Neutrophil (primary cell): ENCODE measurements around the gene ADGRD2.

Experiments
- H3K27ac ChIP-seq: fragments of 200-600 bp; sonication (generic); 2 replicates; pipeline ENCODE4 v1.5.1; 2016; ENCODE audit warnings: mild to moderate bottlenecking, moderate library complexity
- H3K27me3 ChIP-seq: fragments of 200-600 bp; sonication (generic); 2 replicates; pipeline ENCODE4 v1.6.0; 2016; ENCODE audit warnings: mild to moderate bottlenecking
- H3K36me3 ChIP-seq: fragments of 200-600 bp; sonication (generic); 2 replicates; pipeline ENCODE4 v1.5.1; 2017
- H3K4me1 ChIP-seq, 2 experiments: fragments of 200-600 bp in 1 of 2; sonication (generic) in 1 of 2; 1 replicate in 1 of 2; 2 replicates in 1 of 2; pipeline versions ENCODE4 v1.5.1 to v1.6.1; 2013 to 2016; ENCODE audit warnings: low read depth in 1 of 2, low read length in 1 of 2, mild to moderate bottlenecking in 1 of 2, moderate library complexity in 1 of 2; ENCODE audit not compliant: control insufficient read depth in 1 of 2, insufficient read depth in 1 of 2
- H3K4me3 ChIP-seq, 2 experiments: fragments of 200-600 bp in 1 of 2; sonication (generic) in 1 of 2; 1 replicate in 1 of 2; 2 replicates in 1 of 2; pipeline ENCODE4 v1.5.1; 2013 to 2016; ENCODE audit warnings: low read depth in 1 of 2, low read length in 1 of 2, mild to moderate bottlenecking in 1 of 2, moderate library complexity in 1 of 2
- H3K9me3 ChIP-seq: fragments of 200-600 bp; sonication (generic); 2 replicates; pipeline ENCODE4 v1.5.1; 2016
- TF ChIP-seq, protein P1 (sequence below): fragments of 200-600 bp; sonication (generic); IDR thresholded peaks from 2 replicates; pipeline ENCODE4 v1.5.1; 2016; ENCODE audit warnings: antibody characterized with exemption

ADGRD2 gene

DNA sequence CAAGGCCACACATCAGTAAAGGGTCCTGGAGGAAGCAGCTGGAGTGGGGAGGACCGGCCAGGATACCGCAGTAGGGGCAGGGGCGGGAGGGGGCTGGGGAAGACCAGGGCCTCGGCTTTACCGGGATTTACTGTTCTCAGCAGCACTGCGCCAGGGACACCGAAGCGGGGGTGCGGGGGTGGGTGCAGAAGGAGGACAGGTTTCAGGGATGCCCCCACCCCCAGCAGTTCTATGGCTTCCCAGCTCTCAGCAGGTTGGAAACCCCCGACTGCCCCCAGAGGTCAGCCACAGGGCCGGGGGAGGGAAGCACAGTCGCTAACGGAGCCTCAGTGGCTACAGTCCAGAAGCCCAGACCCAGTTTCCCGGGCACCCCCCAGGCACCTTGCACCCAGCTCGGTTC, 35.7 kb downstream of the ADGRD2 start:
- H3K27ac ChIP-seq, result no peak overlapping the region
- TF ChIP-seq, protein P1, sequence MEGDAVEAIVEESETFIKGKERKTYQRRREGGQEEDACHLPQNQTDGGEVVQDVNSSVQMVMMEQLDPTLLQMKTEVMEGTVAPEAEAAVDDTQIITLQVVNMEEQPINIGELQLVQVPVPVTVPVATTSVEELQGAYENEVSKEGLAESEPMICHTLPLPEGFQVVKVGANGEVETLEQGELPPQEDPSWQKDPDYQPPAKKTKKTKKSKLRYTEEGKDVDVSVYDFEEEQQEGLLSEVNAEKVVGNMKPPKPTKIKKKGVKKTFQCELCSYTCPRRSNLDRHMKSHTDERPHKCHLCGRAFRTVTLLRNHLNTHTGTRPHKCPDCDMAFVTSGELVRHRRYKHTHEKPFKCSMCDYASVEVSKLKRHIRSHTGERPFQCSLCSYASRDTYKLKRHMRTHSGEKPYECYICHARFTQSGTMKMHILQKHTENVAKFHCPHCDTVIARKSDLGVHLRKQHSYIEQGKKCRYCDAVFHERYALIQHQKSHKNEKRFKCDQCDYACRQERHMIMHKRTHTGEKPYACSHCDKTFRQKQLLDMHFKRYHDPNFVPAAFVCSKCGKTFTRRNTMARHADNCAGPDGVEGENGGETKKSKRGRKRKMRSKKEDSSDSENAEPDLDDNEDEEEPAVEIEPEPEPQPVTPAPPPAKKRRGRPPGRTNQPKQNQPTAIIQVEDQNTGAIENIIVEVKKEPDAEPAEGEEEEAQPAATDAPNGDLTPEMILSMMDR, result no peak
- H3K4me3 ChIP-seq, result no peak overlapping the region
- no peaks in the 10 kb centered on the region for H3K4me1 ChIP-seq
- H3K27me3 ChIP-seq, result peaks cover 44% of the 10 kb centered on the region
- H3K9me3 ChIP-seq, result no peaks in the 10 kb centered on the region
- H3K36me3 ChIP-seq, result no peaks in the 10 kb centered on the region

DNA sequence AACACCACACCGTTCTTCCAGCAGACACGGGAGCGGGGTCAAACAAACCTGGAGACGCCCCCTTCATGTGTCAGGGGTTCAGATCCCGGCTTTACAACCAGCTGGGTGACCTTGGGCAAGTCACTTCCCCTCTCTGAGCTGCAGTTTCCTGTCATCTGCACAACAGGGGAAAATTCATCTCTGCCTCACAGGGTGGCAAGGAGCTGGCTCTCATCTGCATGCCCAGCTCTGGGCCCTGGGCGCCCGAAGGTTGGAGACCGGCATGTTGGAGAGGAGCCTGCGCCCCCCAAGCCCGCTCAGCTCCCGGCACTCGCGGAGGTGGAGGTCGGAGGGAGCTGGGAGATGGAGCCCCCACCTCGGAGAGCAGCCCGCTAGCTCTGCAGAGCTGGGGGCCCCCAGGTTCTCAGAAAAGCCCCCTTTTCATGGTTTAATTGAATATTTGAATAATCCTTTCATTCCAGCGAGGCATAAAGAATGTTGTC, 36.6 kb downstream of the ADGRD2 start:
- Histone ChIP-seq H3K4me1 (no peaks in the 10 kb centered on the region), H3K36me3 (no peaks in the 10 kb centered on the region), H3K27me3 (peaks cover 35% of the 10 kb centered on the region), H3K27ac (no peak overlapping the region), H3K4me3 (no peak overlapping the region), H3K9me3 (no peaks in the 10 kb centered on the region)
- TF ChIP-seq, protein P1, result no peak

DNA sequence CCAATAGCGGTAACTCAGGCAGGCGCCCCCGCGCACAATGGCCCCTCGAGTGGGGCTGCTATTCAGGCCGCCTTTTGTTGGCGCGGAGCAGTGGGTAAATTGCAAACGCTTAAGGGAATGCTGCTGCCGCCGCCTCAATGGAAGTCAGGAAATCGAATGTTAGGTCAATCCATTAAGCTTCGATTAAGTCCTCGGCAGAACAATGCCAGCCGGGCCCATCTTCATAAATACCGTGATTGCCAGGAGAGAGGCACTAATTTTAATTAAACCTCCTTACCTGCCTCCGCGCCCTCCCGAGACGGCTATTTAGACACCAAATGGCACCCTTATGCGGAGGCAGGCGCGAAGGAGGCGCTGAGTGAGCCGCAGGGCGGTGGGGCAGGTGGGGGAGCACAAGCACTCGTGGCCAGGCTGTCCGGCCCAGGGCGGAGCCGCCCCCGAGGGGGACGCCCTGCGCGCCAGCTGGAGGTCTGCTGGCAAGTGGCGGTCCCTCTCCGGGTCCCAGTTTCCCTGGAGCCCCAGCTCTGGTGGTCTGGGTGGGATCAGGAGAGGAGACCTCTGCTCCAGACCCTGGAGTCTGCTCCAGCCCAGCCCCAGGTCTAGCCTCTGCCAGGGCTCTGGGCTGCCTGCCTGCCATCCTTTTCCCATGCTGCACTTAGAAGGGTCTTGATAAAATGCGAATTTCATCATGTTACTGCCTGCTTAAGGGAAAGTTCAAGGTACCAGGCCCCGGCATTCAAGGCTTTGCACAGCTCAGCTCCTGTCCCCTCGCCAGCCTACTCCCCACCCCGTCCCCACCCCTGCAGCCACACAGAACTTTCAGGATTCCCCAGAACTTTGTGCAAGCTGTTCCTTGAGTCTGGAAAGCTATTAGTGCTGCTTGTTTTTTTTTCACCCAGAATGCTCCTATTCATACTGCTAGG, 37.3 kb downstream of the ADGRD2 start:
- Histone ChIP-seq H3K36me3 (no peaks in the 10 kb centered on the region), H3K27me3 (peaks cover 28% of the 10 kb centered on the region)
- TF ChIP-seq, protein P1, result no peak

DNA sequence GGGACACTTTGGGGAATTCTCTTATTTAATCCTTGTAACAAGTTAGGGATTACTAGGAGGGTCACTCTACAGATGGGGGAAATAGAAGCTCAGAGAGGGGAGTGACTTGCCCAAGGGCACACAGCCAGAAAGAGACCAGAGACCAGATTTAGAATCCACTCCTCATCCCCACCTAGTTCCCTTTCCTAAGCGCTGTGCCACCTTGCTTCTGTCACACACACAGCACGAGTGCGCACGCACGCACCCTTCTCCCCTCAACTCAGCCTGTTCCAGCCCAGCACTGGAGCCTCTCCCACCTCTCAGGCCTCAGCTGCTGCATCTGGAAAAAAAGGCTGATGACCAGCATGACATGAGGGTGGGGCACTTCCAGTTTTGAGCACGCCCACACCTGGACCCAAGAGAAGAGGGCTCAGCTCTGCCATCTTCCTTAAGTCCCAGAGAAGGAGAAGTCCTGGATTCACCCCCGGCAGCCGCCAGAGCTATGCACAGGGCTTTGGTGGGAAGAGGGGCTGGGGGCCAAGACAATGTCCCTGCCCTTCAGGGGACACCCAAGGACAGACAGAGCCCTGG, 38.5 kb downstream of the ADGRD2 start:
- TF ChIP-seq, protein P1, result no peak
- H3K27me3 ChIP-seq, result peaks cover 28% of the 10 kb centered on the region
- no peaks in the 10 kb centered on the region for H3K9me3 ChIP-seq

More for the DNA sequence above, 37.3 kb downstream of the ADGRD2 start:
- no peaks in the 10 kb centered on the region for H3K4me1 ChIP-seq
- no peaks in the 10 kb centered on the region for H3K9me3 ChIP-seq
- H3K4me3 ChIP-seq, result no peak overlapping the region
- H3K27ac ChIP-seq, result no peak overlapping the region

DNA sequence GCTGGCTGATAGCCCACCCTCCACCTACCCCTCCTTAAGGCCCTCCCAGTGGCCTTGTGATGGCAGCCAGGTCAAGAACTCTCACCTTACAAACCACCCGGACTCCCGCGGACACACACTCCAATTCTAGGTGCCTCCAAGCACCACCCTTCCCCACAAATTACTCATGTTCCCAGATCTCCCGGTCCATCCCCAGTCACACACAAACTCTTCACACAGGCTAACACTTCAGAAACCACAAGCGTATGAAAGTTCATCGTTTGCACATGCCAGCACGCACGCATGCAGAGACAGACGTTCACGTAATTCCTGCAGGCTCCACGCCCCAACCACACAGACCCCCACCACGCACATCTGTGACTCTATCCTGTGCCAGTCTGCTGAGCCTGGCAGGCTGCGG, 39.0 kb downstream of the ADGRD2 start:
- Histone ChIP-seq H3K9me3 (no peaks in the 10 kb centered on the region), H3K36me3 (no peaks in the 10 kb centered on the region), H3K4me1 (no peaks in the 10 kb centered on the region), H3K27ac (no peak overlapping the region), H3K27me3 (peaks cover 28% of the 10 kb centered on the region), H3K4me3 (no peak overlapping the region)
- TF ChIP-seq, protein P1, result no peak

More for the DNA sequence above, 38.5 kb downstream of the ADGRD2 start:
- H3K4me1 ChIP-seq, result no peaks in the 10 kb centered on the region
- no peak overlapping the region for H3K4me3 ChIP-seq
- no peak overlapping the region for H3K27ac ChIP-seq
- no peaks in the 10 kb centered on the region for H3K36me3 ChIP-seq
